A673 (cell line): ENCODE data around the gene CAPZB.

Experiments
- CTCF ChIP-seq: fragments of 300-800, 200-600 bp; sonication (generic); conservative IDR thresholded peaks from 2 replicates; pipeline ENCODE4 v1.5.1; 2017; ENCODE audit warnings: low read depth, mild to moderate bottlenecking, antibody characterized with exemption, low read length, moderate library complexity, mixed read lengths
- EZH2 ChIP-seq: fragments of 200-600 bp; sonication (generic); IDR thresholded peaks from 2 replicates; pipeline ENCODE4 v1.6.1; 2017; ENCODE audit warnings: borderline replicate concordance, low read depth, mild to moderate bottlenecking, mixed read lengths, antibody characterized with exemption, low read length; ENCODE audit not compliant: poor library complexity, severe bottlenecking

- TF ChIP-seq EZH2: no peak
- no peak for TF ChIP-seq CTCF
Measured at GRCh38 chr1:19517017-19517416, 31.7 kb upstream of the CAPZB start.
